Osteoblast (primary cell): Measurements from ENCODE around the gene MCEE. TPM values are rescaled to one million over a fixed set of nuclear protein-coding genes. Genes with fewer than 3 reads are reported as not detected.

Source experiments
- DNase-seq: peaks from one replicate; pipeline ENCODE4 v3.0.0; 2011; ENCODE audit warnings: low spot score, mixed read lengths; ENCODE audit not compliant: insufficient read length; ENCODE audit errors: missing footprints
- H2AFZ ChIP-seq: 2 replicates; pipeline ENCODE4 v1.6.0; 2011; ENCODE audit warnings: mild to moderate bottlenecking, low read length
- H3K27ac ChIP-seq: 2 replicates; pipeline ENCODE4 v1.5.1; 2011; ENCODE audit warnings: mild to moderate bottlenecking, low read depth, low read length, moderate library complexity
- H3K27me3 ChIP-seq: 2 replicates; pipeline ENCODE4 v1.6.0; 2012; ENCODE audit warnings: mild to moderate bottlenecking, control low read depth, inconsistent platforms, low read length, moderate library complexity; ENCODE audit not compliant: insufficient read depth
- H3K36me3 ChIP-seq: 2 replicates; pipeline ENCODE4 v1.5.1; 2011; ENCODE audit warnings: mild to moderate bottlenecking, low read length, control low read depth, moderate library complexity; ENCODE audit not compliant: insufficient read depth
- H3K4me1 ChIP-seq: 2 replicates; pipeline ENCODE4 v1.5.1; 2011; ENCODE audit warnings: mild to moderate bottlenecking, low read length, control low read depth, moderate library complexity; ENCODE audit not compliant: insufficient read depth
- H3K4me2 ChIP-seq: 2 replicates; pipeline ENCODE4 v1.6.0; 2011; ENCODE audit warnings: mild to moderate bottlenecking, low read length; ENCODE audit not compliant: insufficient read depth
- H3K4me3 ChIP-seq: fragments of 200-600 bp; sonication (generic); 3 replicates; pipeline ENCODE4 v1.5.1; 2012; ENCODE audit warnings: mild to moderate bottlenecking, low read length, inconsistent platforms; ENCODE audit not compliant: insufficient read depth
- H3K79me2 ChIP-seq: 2 replicates; pipeline ENCODE4 v1.6.0; 2012; ENCODE audit warnings: mild to moderate bottlenecking, low read length, control low read depth, inconsistent platforms; ENCODE audit not compliant: insufficient read depth
- H3K9me3 ChIP-seq: 2 replicates; pipeline ENCODE4 v1.5.1; 2011; ENCODE audit warnings: low read depth, low read length, control low read depth
- H4K20me1 ChIP-seq: 2 replicates; pipeline ENCODE4 v1.6.0; 2012; ENCODE audit warnings: mild to moderate bottlenecking, low read length, control low read depth; ENCODE audit not compliant: insufficient read depth
- CTCF ChIP-seq: IDR thresholded peaks from 2 replicates; pipeline ENCODE4 v1.5.1; 2011; ENCODE audit warnings: mild to moderate bottlenecking, low read depth, low read length, moderate library complexity; ENCODE audit errors: extremely low read depth
- total RNA-seq: library from RNA; depleted of rRNA; stranded (reverse); fragments of >200 nt; gene quantifications from 2 replicates; pipeline ENCODE4 v1.2.3, GENCODE V29; 2012

Gene MCEE
- total RNA-seq, 1 donor = 21.4 TPM

- H3K27ac ChIP-seq = peak overlapping the region; percentile 97
- peak overlapping the region; percentile 86 for H3K4me2 ChIP-seq
- peak overlapping the region; percentile 96 for H3K4me3 ChIP-seq
- no peak overlapping the region for H2AFZ ChIP-seq
- H3K9me3 ChIP-seq = no peaks in the 10 kb centered on the region
- H3K27me3 ChIP-seq = no peaks in the 10 kb centered on the region
- peak; percentile 51 for TF ChIP-seq CTCF
- H3K36me3 ChIP-seq = peaks cover 43% of the 10 kb centered on the region
- H3K4me1 ChIP-seq = peaks cover 22% of the 10 kb centered on the region
- H3K79me2 ChIP-seq = peaks cover 65% of the 10 kb centered on the region
- peaks cover 43% of the 10 kb centered on the region for H4K20me1 ChIP-seq
- peak; percentile 92 for DNase-seq
Observed at GRCh38 chr2:71070294-71071093, 59.5 kb downstream of the MCEE start.

GRCh38 chr2:71069376-71069775 is 60.7 kb downstream of the MCEE start:
- no peak for DNase-seq
- no peaks in the 10 kb centered on the region for H3K27me3 ChIP-seq
- H3K27ac ChIP-seq = peak overlapping the region; percentile 97
- H2AFZ ChIP-seq = peak overlapping the region; percentile 76
- peaks cover 22% of the 10 kb centered on the region for H3K4me1 ChIP-seq
- peaks cover 59% of the 10 kb centered on the region for H3K79me2 ChIP-seq
- no peak for TF ChIP-seq CTCF
- no peaks in the 10 kb centered on the region for H3K9me3 ChIP-seq
- peaks cover 35% of the 10 kb centered on the region for H3K36me3 ChIP-seq
- peak overlapping the region; percentile 86 for H3K4me2 ChIP-seq
- peak overlapping the region; percentile 96 for H3K4me3 ChIP-seq
- H4K20me1 ChIP-seq = peaks cover 41% of the 10 kb centered on the region

GRCh38 chr2:71068218-71069035 is 61.6 kb downstream of the MCEE start, which contains the start of gene NAGK:
Gene NAGK (plus strand): TSS chr2:71068648. CDS start chr2:71068684, 36 bp downstream.
- Histone ChIP-seq H3K4me3 (peak within 1 kb of the TSS; percentile 96), H3K27me3 (peaks cover 2% of the 10 kb centered on the region), H3K4me1 (peaks cover 22% of the 10 kb centered on the region), H3K27ac (peak within 1 kb of the TSS; percentile 97), H3K9me3 (no peaks in the 10 kb centered on the region), H4K20me1 (peaks cover 39% of the 10 kb centered on the region), H3K36me3 (peaks cover 26% of the 10 kb centered on the region), H3K4me2 (peak within 1 kb of the TSS; percentile 86), H3K79me2 (peaks cover 49% of the 10 kb centered on the region), H2AFZ (peak within 1 kb of the TSS; percentile 76)
- no peak for TF ChIP-seq CTCF
- DNase-seq = peak; percentile 99
